H54 (cell line): Measurements from ENCODE around the gene COL16A1.

Experiments used
- DNase-seq: peaks from one replicate; pipeline ENCODE4 v3.0.0; 2011; ENCODE audit warnings: low spot score, mixed read lengths; ENCODE audit not compliant: insufficient read length
- FAIRE-seq: peaks from 3 replicates; lab custom pipeline; 2011; peaks lifted over from hg19 to GRCh38; lab: Jason Lieb, UNC
- POLR2A ChIP-seq: IDR thresholded peaks from 2 replicates; pipeline ENCODE4 v1.6.1; 2011; ENCODE audit warnings: low read depth, mild to moderate bottlenecking, low read length

Gene COL16A1

DNA sequence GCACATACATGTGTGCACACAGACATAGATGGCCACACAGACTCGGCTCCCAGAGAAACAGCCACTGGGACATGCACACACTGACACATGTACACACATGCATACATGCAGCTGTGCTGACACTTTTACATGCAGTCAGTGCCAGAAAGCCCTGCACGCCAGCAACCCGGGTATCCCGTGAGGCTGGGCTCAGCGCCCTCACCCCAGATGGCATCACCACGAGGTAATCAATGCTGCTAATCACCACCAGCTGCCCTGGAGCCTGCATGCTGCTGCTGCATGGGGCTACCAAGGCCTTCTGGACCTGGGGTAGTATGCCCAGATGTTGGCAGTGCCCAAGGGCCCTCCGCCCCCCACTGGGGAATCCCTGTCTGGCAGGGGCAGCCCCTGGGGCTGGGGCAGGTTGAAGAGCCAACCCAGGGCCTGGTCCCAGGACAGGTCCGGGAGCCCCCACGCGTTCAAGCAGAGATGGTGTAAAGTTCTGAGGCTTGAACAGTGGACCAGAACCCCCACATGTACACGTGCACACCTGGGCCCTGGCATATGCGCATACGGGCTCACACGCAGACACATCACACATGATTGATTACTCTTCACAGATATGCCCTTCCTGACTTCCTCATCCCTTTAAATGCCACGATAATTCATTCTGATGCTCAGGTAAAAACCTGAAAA, 2.7 kb upstream of the COL16A1 start:
- DNase-seq (no peak), FAIRE-seq (no peak)
- no peak for TF ChIP-seq POLR2A

- no peak for TF ChIP-seq POLR2A
- FAIRE-seq (no peak), DNase-seq (peak; percentile 78)
These were observed 1.5 kb upstream of the COL16A1 start for GRCh38 chr1:31705080-31705866.

GRCh38 chr1:31704271-31705079, 658 bp upstream of the COL16A1 start:
- TF ChIP-seq POLR2A: no peak
- FAIRE-seq (no peak), DNase-seq (no peak)

DNA sequence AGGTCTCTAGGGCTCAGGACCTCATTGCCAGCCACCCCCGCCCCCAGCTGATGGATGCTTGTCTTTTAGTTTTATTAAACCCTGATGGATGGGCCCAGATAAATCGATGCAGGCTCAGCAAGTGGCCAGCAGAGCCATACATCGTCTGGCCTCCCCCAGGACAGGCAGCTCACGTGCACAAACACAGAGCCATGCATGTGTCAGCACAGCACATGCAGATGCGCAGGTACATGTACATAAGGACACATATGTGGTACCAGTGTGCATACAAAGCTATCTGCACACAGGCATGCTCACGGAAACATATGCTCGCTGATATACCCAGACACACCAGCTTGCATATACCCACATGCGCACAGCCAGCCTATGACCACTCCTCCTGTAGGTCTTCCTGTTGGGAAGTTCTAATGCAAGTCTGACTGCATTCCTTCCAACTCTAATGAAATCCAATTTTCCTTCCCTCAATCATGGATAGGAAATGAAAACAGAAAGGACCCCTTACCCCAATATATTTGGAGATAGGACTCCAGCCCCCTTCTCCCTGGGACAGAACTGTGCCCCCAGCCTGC, 897 bp downstream of the COL16A1 start:
- FAIRE-seq (no peak), DNase-seq (no peak)
- TF ChIP-seq POLR2A: no peak

DNA sequence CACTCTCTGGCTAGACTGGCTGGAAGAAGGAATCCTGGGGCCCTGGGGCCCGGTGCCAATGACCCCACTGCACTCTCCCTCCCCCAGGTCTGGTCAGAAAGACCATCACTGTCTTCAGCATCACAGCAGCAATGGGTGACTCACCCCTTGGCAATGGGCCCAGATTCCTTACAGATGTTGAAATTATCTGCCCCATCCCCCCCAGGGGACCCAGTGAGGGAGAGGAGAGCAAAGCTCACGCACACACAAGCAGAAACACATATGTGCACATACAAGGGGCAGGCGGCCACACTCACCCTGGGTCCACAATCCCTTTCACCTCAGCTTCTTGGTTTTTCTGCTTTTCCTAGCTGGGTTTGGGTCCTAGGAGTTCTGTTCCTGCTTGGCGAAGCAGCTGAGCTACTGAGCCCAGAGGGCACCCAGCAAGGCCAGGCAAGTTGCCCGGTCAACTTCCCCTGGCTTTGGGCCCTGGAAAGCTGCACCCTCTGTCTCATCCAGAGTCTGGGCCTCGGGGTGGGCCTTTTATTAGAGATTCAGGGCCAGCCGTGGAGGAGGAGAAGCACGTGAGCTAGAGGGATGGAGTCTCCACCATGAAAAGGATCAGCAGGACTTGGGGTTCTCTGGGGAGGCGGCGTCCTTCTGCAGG, 2.6 kb downstream of the COL16A1 start:
- FAIRE-seq (peak; percentile 41), DNase-seq (peak; percentile 83)
- TF ChIP-seq POLR2A: 0 out of 2 replicates have a peak, but pooled peaks have one; percentile 14

GRCh38 chr1:31700468-31701090, 3.2 kb downstream of the COL16A1 start:
- no peak for DNase-seq
- FAIRE-seq: no peak
- no peak for TF ChIP-seq POLR2A

DNA sequence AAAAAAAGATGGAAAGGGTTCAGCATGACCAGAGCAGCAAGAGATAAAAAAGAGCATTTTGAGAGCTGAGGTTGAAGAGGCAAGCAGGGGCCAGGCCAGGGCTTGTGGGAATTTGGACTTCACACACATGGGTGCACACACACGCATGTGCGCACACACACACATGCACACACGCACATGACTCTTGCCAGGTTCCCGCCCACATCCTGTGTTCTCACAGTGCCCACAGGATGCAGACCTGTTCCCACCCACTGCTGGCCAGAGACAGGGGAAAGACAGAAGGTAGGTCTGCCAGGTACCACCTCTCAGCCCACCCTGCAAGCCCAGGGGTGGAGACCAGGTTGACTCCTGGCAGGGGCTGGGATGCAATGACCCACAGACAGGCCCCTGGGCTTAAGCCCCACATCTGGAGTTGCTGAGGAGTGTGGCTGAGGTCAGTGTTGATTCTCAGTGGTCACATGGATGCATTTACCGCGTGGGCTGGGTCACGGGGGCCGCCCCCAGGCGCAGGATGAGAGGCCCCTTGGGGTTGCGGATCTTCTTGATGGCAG, 4.4 kb downstream of the COL16A1 start:
- no peak for TF ChIP-seq POLR2A
- FAIRE-seq (no peak), DNase-seq (no peak)

- FAIRE-seq (no peak), DNase-seq (no peak)
- no peak for TF ChIP-seq POLR2A
These were observed 6.3 kb downstream of the COL16A1 start for GRCh38 chr1:31697369-31697984.

GRCh38 chr1:31696242-31696641, 7.6 kb downstream of the COL16A1 start:
- no peak for TF ChIP-seq POLR2A
- peak; percentile 34 for DNase-seq
- no peak for FAIRE-seq

DNA sequence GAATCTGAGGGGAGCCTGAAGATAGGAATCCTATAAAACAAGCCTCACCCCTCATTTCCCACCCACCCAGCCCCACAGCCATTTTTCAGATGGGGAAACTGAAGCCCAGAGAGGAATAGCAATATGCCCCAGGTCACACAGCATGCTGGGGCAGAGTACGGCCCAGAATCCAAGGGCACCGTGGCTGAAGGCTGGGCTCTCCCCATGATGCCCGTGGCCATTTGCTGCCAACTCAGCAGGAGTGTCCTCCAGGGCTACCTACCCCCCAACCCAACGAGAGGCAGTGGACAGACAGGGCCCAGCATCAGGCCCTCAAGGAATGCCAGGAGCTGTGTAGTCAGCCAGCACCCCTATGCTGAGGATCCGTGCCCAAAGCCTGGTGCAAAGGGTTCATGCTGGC, 8.5 kb downstream of the COL16A1 start:
- no peak for TF ChIP-seq POLR2A
- no peak for FAIRE-seq
- no peak for DNase-seq

GRCh38 chr1:31694964-31695313, 8.9 kb downstream of the COL16A1 start:
- DNase-seq: no peak
- no peak for FAIRE-seq
- TF ChIP-seq POLR2A: no peak
